Keratinocyte (primary cell): ENCODE results near the gene BANF2.

Source experiments
- EZH2 ChIP-seq: IDR thresholded peaks from one replicate; pipeline ENCODE4 v1.6.1; 2012; ENCODE audit warnings: inconsistent platforms, mild to moderate bottlenecking, low read length, moderate library complexity
- TF ChIP-seq, protein P1 (sequence below), 3 experiments: IDR thresholded peaks in 1 of 3; conservative IDR thresholded peaks in 1 of 3; optimal IDR thresholded peaks in 1 of 3; 2 replicates in 2 of 3; 3 replicates in 1 of 3; pipeline versions ENCODE3 to v1.5.1; 2011; ENCODE audit warnings: low read length in 3 of 3, mild to moderate bottlenecking in 3 of 3, moderate library complexity in 2 of 3, control low read depth in 1 of 3, inconsistent platforms in 1 of 3; ENCODE audit not compliant: insufficient read depth in 2 of 3; ENCODE audit errors: extremely low read depth in 1 of 3

DNA sequence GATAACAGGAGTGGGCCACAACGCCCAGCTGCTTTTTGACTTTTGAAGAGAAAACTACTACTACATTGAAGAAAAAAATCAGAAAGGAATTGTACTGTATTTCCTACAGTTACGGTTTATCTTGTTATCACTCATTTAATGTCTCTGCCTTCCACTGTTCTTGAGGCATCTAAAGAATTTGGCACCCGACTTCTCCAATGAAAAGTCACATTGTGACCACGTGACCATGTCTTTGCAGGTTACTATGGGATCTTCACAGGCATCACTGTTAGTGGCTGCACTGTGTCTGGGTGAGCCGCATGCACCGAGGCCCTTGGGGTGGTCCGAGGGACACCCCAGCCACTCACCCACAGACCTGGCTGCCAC is 44.5 kb upstream of the BANF2 start:
- TF ChIP-seq EZH2, result no peak
- TF ChIP-seq, protein P1, sequence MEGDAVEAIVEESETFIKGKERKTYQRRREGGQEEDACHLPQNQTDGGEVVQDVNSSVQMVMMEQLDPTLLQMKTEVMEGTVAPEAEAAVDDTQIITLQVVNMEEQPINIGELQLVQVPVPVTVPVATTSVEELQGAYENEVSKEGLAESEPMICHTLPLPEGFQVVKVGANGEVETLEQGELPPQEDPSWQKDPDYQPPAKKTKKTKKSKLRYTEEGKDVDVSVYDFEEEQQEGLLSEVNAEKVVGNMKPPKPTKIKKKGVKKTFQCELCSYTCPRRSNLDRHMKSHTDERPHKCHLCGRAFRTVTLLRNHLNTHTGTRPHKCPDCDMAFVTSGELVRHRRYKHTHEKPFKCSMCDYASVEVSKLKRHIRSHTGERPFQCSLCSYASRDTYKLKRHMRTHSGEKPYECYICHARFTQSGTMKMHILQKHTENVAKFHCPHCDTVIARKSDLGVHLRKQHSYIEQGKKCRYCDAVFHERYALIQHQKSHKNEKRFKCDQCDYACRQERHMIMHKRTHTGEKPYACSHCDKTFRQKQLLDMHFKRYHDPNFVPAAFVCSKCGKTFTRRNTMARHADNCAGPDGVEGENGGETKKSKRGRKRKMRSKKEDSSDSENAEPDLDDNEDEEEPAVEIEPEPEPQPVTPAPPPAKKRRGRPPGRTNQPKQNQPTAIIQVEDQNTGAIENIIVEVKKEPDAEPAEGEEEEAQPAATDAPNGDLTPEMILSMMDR (optimal IDR thresholded peaks at IDR 0.05 in 1 of 3, IDR thresholded peaks at IDR 0.05 in 1 of 3, conservative IDR thresholded peaks at IDR 0.05 in 1 of 3; ENCODE audit: extremely low read depth in 1 of 3, insufficient read depth in 2 of 3, low read length in 3 of 3), result no peak
